H1 (cell line): Measurements from ENCODE around the gene EPB41L4B. TPM values are rescaled to one million over a fixed set of nuclear protein-coding genes. Genes with fewer than 3 reads are reported as not detected.

Experiments
- CTCF ChIA-PET: fragments of 300-600 bp; sonication (Branson Sonifier 250); formaldehyde crosslinking; loops from one replicate; lab custom pipeline; 2021; ENCODE audit not compliant: partially characterized antibody; lab: Charles Lee
- POLR2A ChIA-PET: fragments of 300-600 bp; sonication (Branson Sonifier 250); formaldehyde crosslinking; loops from one replicate; lab custom pipeline; 2021; ENCODE audit warnings: inconsistent platforms; ENCODE audit not compliant: partially characterized antibody; lab: Charles Lee
- DNase-seq, 2 experiments: peaks; one replicate each; pipeline versions ENCODE4 v3.0.0 to v3.0.0-alpha.2; 2010 to 2022; ENCODE audit warnings: low spot score in 2 of 2, low read depth in 1 of 2, mixed read lengths in 1 of 2
- FAIRE-seq: peaks from 2 replicates; lab custom pipeline; 2011; peaks lifted over from hg19 to GRCh38; lab: Jason Lieb, UNC
- H2AFZ ChIP-seq: 2 replicates; pipeline ENCODE4 v1.8.1; 2012; ENCODE audit warnings: low read length, inconsistent platforms
- H2AK5ac ChIP-seq: 2 replicates; pipeline ENCODE4 v1.6.1; 2013; ENCODE audit warnings: low read depth, low read length
- H2BK120ac ChIP-seq: replicated peaks from 2 replicates; pipeline ENCODE3; 2013; ENCODE audit warnings: low read depth, low read length, inconsistent platforms
- H2BK12ac ChIP-seq: 2 replicates; pipeline ENCODE4 v1.6.1; 2013; ENCODE audit warnings: low read depth, low read length
- H2BK15ac ChIP-seq: 2 replicates; pipeline ENCODE4 v1.6.1; 2013; ENCODE audit warnings: low read length
- H2BK20ac ChIP-seq: 2 replicates; pipeline ENCODE4 v1.6.1; 2013; ENCODE audit warnings: low read length
- H2BK5ac ChIP-seq: 2 replicates; pipeline ENCODE4 v1.6.1; 2013; ENCODE audit warnings: low read depth, low read length
- H3K14ac ChIP-seq: 2 replicates; pipeline ENCODE4 v1.6.1; 2013; ENCODE audit warnings: inconsistent platforms; ENCODE audit not compliant: insufficient read length
- H3K18ac ChIP-seq: 2 replicates; pipeline ENCODE4 v1.6.1; 2013; ENCODE audit warnings: low read length; ENCODE audit errors: extremely low read depth
- H3K23ac ChIP-seq: 2 replicates; pipeline ENCODE4 v1.6.1; 2013; ENCODE audit warnings: inconsistent platforms; ENCODE audit not compliant: insufficient read length
- H3K23me2 ChIP-seq: 2 replicates; pipeline ENCODE4 v1.6.1; 2013; ENCODE audit warnings: low read depth, low read length
- H3K27ac ChIP-seq: 2 replicates; pipeline ENCODE4 v1.6.1; 2011; ENCODE audit warnings: low read depth, low read length, inconsistent platforms
- H3K27me3 ChIP-seq, 4 experiments: replicated peaks in 1 of 4; 1 replicate in 1 of 4; 2 replicates in 3 of 4; pipeline versions ENCODE4 v1.6.1 to v1.8.1; 2011 to 2013; ENCODE audit warnings: low read length in 3 of 4, mild to moderate bottlenecking in 3 of 4, inconsistent platforms in 2 of 4, mixed read lengths in 2 of 4, moderate library complexity in 1 of 4; ENCODE audit not compliant: control insufficient read depth in 3 of 4, insufficient read depth in 3 of 4; ENCODE audit errors: extremely low read depth in 1 of 4
- H3K36me3 ChIP-seq, 4 experiments: 2 replicates each; pipeline versions ENCODE4 v1.6.1 to v1.8.1; 2011 to 2013; ENCODE audit warnings: mild to moderate bottlenecking in 4 of 4, low read length in 3 of 4, moderate library complexity in 2 of 4, control low read depth in 1 of 4, inconsistent platforms in 1 of 4; ENCODE audit not compliant: insufficient read depth in 4 of 4, control insufficient read depth in 2 of 4
- H3K4ac ChIP-seq: replicated peaks from 2 replicates; pipeline ENCODE3; 2013; ENCODE audit warnings: low read length, low read depth, mixed read lengths, inconsistent platforms; ENCODE audit not compliant: insufficient read length
- H3K4me1 ChIP-seq, 4 experiments: replicated peaks in 1 of 4; 1 replicate in 1 of 4; 2 replicates in 3 of 4; pipeline versions ENCODE4 v1.6.1 to v1.8.1; 2011 to 2013; ENCODE audit warnings: low read length in 3 of 4, inconsistent platforms in 2 of 4, mixed read lengths in 1 of 4; ENCODE audit not compliant: insufficient read depth in 4 of 4, control insufficient read depth in 3 of 4
- H3K4me2 ChIP-seq, 2 experiments: 2 replicates each; pipeline versions ENCODE4 v1.6.1 to v1.8.1; 2011 to 2013; ENCODE audit warnings: low read depth in 2 of 2, low read length in 2 of 2, control low read depth in 1 of 2, inconsistent platforms in 1 of 2, mild to moderate bottlenecking in 1 of 2; ENCODE audit not compliant: insufficient read depth in 1 of 2
- H3K4me3 ChIP-seq, 4 experiments: fragments of 200-600, 300-600 bp in 1 of 4; sonication (generic), shearing (Covaris generic), sonication (Bioruptor Twin) in 1 of 4; 2 replicates each; pipeline versions ENCODE4 v1.5.1 to v1.8.1; 2011 to 2016; ENCODE audit warnings: low read length in 4 of 4, low read depth in 3 of 4, control low read depth in 2 of 4, inconsistent platforms in 2 of 4, mild to moderate bottlenecking in 2 of 4, mixed read lengths in 1 of 4, moderate library complexity in 1 of 4; ENCODE audit not compliant: insufficient read depth in 2 of 4; ENCODE audit errors: extremely low read depth in 1 of 4
- H3K56ac ChIP-seq: replicated peaks from 2 replicates; pipeline ENCODE3; 2013; ENCODE audit warnings: low read depth, mild to moderate bottlenecking, mixed read lengths, low read length, inconsistent platforms; ENCODE audit not compliant: insufficient read length
- H3K79me1 ChIP-seq: 2 replicates; pipeline ENCODE4 v1.6.1; 2013; ENCODE audit warnings: low read depth, low read length, control low read depth
- H3K79me2 ChIP-seq, 2 experiments: 2 replicates each; pipeline versions ENCODE4 v1.6.1 to v1.8.1; 2012 to 2013; ENCODE audit warnings: low read length in 2 of 2, mild to moderate bottlenecking in 2 of 2, inconsistent platforms in 1 of 2; ENCODE audit not compliant: insufficient read depth in 2 of 2, control insufficient read depth in 1 of 2
- H3K9ac ChIP-seq, 4 experiments: replicated peaks in 1 of 4; 1 replicate in 1 of 4; 2 replicates in 3 of 4; pipeline versions ENCODE4 v1.6.1 to v1.8.1; 2011 to 2013; ENCODE audit warnings: low read depth in 3 of 4, low read length in 3 of 4, control low read depth in 2 of 4, mild to moderate bottlenecking in 2 of 4, moderate library complexity in 2 of 4, inconsistent platforms in 1 of 4; ENCODE audit errors: extremely low read depth in 1 of 4
- H3K9me3 ChIP-seq, 2 experiments: 2 replicates each; pipeline versions ENCODE4 v1.6.1 to v1.8.1; 2012 to 2013; ENCODE audit warnings: mild to moderate bottlenecking in 2 of 2, moderate library complexity in 2 of 2, control low read depth in 1 of 2, inconsistent platforms in 1 of 2, low read depth in 1 of 2, low read length in 1 of 2, mixed read lengths in 1 of 2; ENCODE audit not compliant: insufficient read depth in 2 of 2
- H4K20me1 ChIP-seq, 2 experiments: replicated peaks in 1 of 2; 2 replicates each; pipeline versions ENCODE3 to v1.8.1; 2011 to 2013; ENCODE audit warnings: inconsistent platforms in 2 of 2, low read length in 2 of 2, mild to moderate bottlenecking in 1 of 2; ENCODE audit not compliant: insufficient read depth in 2 of 2, control insufficient read depth in 1 of 2
- H4K5ac ChIP-seq: 2 replicates; pipeline ENCODE4 v1.6.1; 2013; ENCODE audit warnings: low read length, low read depth, mixed read lengths, inconsistent platforms; ENCODE audit not compliant: insufficient read length
- H4K8ac ChIP-seq: 2 replicates; pipeline ENCODE4 v1.8.0; 2013; ENCODE audit warnings: mild to moderate bottlenecking, moderate library complexity, low read length, inconsistent platforms; ENCODE audit not compliant: insufficient read depth; ENCODE audit errors: extremely low read depth
- H4K91ac ChIP-seq: replicated peaks from 2 replicates; pipeline ENCODE3; 2013; ENCODE audit warnings: low read length, mixed read lengths, inconsistent platforms; ENCODE audit not compliant: insufficient read length
- ASH2L ChIP-seq: fragments of 200-600, 300-600 bp; sonication (generic); IDR thresholded peaks from one replicate; pipeline ENCODE4 v1.7.1; 2017; ENCODE audit warnings: low read length
- CHD2 ChIP-seq: IDR thresholded peaks from 2 replicates; pipeline ENCODE4 v1.6.1; 2012; ENCODE audit warnings: low read length, improper control_type of control experiment
- EP300 ChIP-seq, 2 experiments: IDR thresholded peaks; 1 replicate in 1 of 2; 2 replicates in 1 of 2; pipeline ENCODE4 v1.6.1; 2011 to 2012; ENCODE audit warnings: low read depth in 2 of 2, low read length in 2 of 2, mild to moderate bottlenecking in 2 of 2, borderline replicate concordance in 1 of 2, inconsistent platforms in 1 of 2, moderate library complexity in 1 of 2
- POLR2AphosphoS5 ChIP-seq: IDR thresholded peaks from 2 replicates; pipeline ENCODE4 v1.6.1; 2011; ENCODE audit warnings: low read depth, low read length
- POU5F1 ChIP-seq: IDR thresholded peaks from 2 replicates; pipeline ENCODE4 v1.6.1; 2011; ENCODE audit warnings: low read depth, mild to moderate bottlenecking, low read length, moderate library complexity
- SIN3A ChIP-seq, 2 experiments: IDR thresholded peaks in 1 of 2; conservative IDR thresholded peaks in 1 of 2; 2 replicates each; pipeline ENCODE4 v1.6.1; 2011 to 2012; ENCODE audit warnings: low read length in 2 of 2, improper control_type of control experiment in 1 of 2, low read depth in 1 of 2, mild to moderate bottlenecking in 1 of 2
- TAF7 ChIP-seq: optimal IDR thresholded peaks from 2 replicates; pipeline ENCODE3; 2011; ENCODE audit warnings: low read depth, mild to moderate bottlenecking, inconsistent platforms, low read length, moderate library complexity, borderline replicate concordance
- TBP ChIP-seq: IDR thresholded peaks from 2 replicates; pipeline ENCODE4 v1.6.1; 2011; ENCODE audit warnings: low read depth, low read length, improper control_type of control experiment
- USF2 ChIP-seq: IDR thresholded peaks from 2 replicates; pipeline ENCODE4 v1.6.1; 2011; ENCODE audit warnings: low read length, improper control_type of control experiment
- ZNF274 ChIP-seq: IDR thresholded peaks from 2 replicates; pipeline ENCODE4 v1.7.0; 2012; ENCODE audit warnings: low read length, borderline replicate concordance; ENCODE audit errors: extremely low read depth
- WGBS, 2 experiments: shearing (Covaris generic) in 1 of 2; methylation state at CpG; one replicate each; pipeline versions ENCODE4 v1.1.6 to v1.1.7; 2013 to 2015; ENCODE audit warnings: low lambda C conversion rate in 2 of 2, mixed read lengths in 2 of 2, inconsistent platforms in 1 of 2, low coverage in 1 of 2, missing lambda C conversion rate in 1 of 2; ENCODE audit not compliant: insufficient replicate concordance in 2 of 2, insufficient coverage in 1 of 2, insufficient read length in 1 of 2; ENCODE audit errors: extremely low coverage in 1 of 2, missing lambda C conversion rate in 1 of 2; 5-methylcytosine and 5-hydroxymethylcytosine counted together
- polyA plus RNA-seq, 7 experiments: library from polyadenylated mRNA; depleted of rRNA in 3 of 7; stranded (reverse) in 5 of 7; unstranded in 2 of 7; fragments of >200 nt in 5 of 7; fragments of 200-250 nt in 2 of 7; gene quantifications; 1 replicate in 5 of 7; 2 replicates in 1 of 7; 4 replicates in 1 of 7; pipeline versions ENCODE4 v1.2.1 to v1.2.3, GENCODE V29; 2011 to 2013; ENCODE audit warnings: missing spikeins in 2 of 7, mixed read lengths in 2 of 7
- total RNA-seq: library from RNA; stranded (reverse); fragmentation: NEBNext Ultra II Directional; extraction: Animal tissue kit (Norgen Biotek cat#: 25700); gene quantifications from 2 replicates; pipeline ENCODE4 v1.2.1, GENCODE V29; 2021

Gene EPB41L4B
- total and polyA plus RNA-seq, 2 of the 8 experiments (the other 6 are each of a cell fraction or from before 2014, with no cell fraction given): 11.9 to 25.0 TPM

DNA sequence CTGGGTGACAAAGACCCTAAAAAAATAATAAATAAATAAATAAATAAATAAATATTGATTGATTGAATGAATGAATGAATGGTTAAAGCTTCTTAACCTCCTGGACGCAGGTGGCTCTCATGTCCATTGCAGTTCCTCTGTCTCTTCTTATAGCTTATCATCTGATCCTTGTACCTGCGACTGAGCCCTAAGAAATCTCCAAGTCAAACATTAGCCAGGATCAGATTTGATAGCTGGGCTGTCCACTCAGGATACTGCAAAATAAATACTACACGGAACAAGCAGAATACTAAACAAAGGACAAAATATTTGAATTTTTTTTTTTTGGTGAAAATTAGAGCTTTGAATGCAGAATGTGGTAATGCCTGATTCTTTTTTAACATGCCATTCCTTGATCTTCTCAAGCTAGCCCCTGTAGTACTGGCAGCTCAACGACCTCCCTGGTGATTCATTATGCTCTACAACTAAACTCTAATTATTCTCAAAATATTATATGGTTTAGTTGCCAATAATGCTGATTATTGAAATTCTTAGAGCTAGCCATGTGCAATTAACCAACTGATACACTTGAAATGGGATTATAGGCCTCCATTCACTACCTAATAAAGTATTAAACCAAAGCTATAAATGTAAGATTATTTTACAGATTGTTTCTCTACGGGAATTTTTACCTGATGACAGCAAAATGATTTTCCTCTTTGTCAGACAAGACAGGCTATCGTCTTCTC, 191.2 kb downstream of the EPB41L4B start:
- Histone ChIP-seq H4K20me1 (no peaks in the 10 kb centered on the region), H4K8ac (no peak overlapping the region), H3K36me3 (no peaks in the 10 kb centered on the region), H3K4me3 (no peak overlapping the region), H3K23ac (no peak overlapping the region), H2BK20ac (no peak overlapping the region), H3K14ac (no peak overlapping the region), H2AK5ac (no peak overlapping the region), H3K4me1 (no peaks in the 10 kb centered on the region), H3K9me3 (no peaks in the 10 kb centered on the region), H3K27me3 (no peaks in the 10 kb centered on the region), H3K79me2 (no peaks in the 10 kb centered on the region), H3K27ac (no peak overlapping the region), H3K4ac (no peak overlapping the region), H3K9ac (no peak overlapping the region), H3K23me2 (no peaks in the 10 kb centered on the region), H4K5ac (no peak overlapping the region), H3K4me2 (no peak overlapping the region), H3K18ac (no peak overlapping the region), H2BK12ac (no peak overlapping the region), H3K79me1 (no peaks in the 10 kb centered on the region), H2BK5ac (no peak overlapping the region), H2BK120ac (no peak overlapping the region), H2AFZ (no peak overlapping the region), H3K56ac (no peak overlapping the region), H4K91ac (no peak overlapping the region), H2BK15ac (no peak overlapping the region)
- TF ChIP-seq ZNF274 (no peak), TBP (no peak), TAF7 (no peak), SIN3A (conservative IDR thresholded peaks at IDR 0.05 in 1 of 2, IDR thresholded peaks at IDR 0.05 in 1 of 2; ENCODE audit: low read depth in 1 of 2, low read length in 2 of 2) (no peak), POU5F1 (no peak), CHD2 (no peak), ASH2L (no peak), POLR2AphosphoS5 (no peak), USF2 (no peak), EP300 (IDR thresholded peaks at IDR 0.05; ENCODE audit: borderline replicate concordance in 1 of 2, low read depth in 2 of 2, low read length in 2 of 2) (no peak)
- no peak for DNase-seq
- 91% methylated on average over 6 of the region's 6 CpGs; no CpG with 5 or more reads in 1 of the 2 experiments for WGBS, 2 experiments
- ChIA-PET CTCF (interaction anchor here (1.0 to 1.7 kb wide), 4 partner anchors 10 to 22 kb away, joined by 3 read pairs; partner anchors contain the start of gene TMEM245), POLR2A (interaction anchor here (1.0 kb wide), 1 partner anchor 10 kb away, joined by 5 read pairs; the partner anchor contains the start of gene TMEM245)
- no peak for FAIRE-seq
